ENCODE data around the gene EVI5.

The EVI5 gene

GRCh38 chr1:92808381-92808780, 23.5 kb upstream of the EVI5 start:
- Histone ChIP-seq H3K9ac (ENCODE audit: low read depth, low read length) (no peak overlapping the region), H3K27me3 (ENCODE audit: insufficient read depth, low read length, poor library complexity) (no peaks in the 10 kb centered on the region), H4K20me1 (ENCODE audit: insufficient read depth, low read length) (no peaks in the 10 kb centered on the region), H2AFZ (ENCODE audit: low read depth, low read length) (no peak overlapping the region), H3K36me3 (ENCODE audit: insufficient read depth, low read length) (no peaks in the 10 kb centered on the region), H3K9me3 (ENCODE audit: insufficient read depth, low read length, severe bottlenecking) (no peaks in the 10 kb centered on the region), H3K4me2 (ENCODE audit: insufficient read depth, low read length) (no peak overlapping the region), H3K79me2 (ENCODE audit: insufficient read depth, low read length) (no peaks in the 10 kb centered on the region), H3K27ac (ENCODE audit: low read length) (no peak overlapping the region), H3K4me3 (ENCODE audit: low read depth in 1 of 2, low read length in 2 of 2) (no peak overlapping the region), H3K4me1 (ENCODE audit: insufficient read depth, low read length) (no peaks in the 10 kb centered on the region)
- no peak for DNase-seq
- TF ChIP-seq CTCF (IDR thresholded peaks at IDR 0.05; ENCODE audit: borderline replicate concordance, extremely low read depth, low read length, poor library complexity, severe bottlenecking) = no peak
- no peak for ATAC-seq (ENCODE audit: insufficient read depth, low read depth)

- Histone ChIP-seq H3K9ac (ENCODE audit: low read depth, low read length) (no peak overlapping the region), H3K27ac (ENCODE audit: low read length) (no peak overlapping the region), H3K4me3 (ENCODE audit: low read depth in 1 of 2, low read length in 2 of 2) (no peak overlapping the region), H3K79me2 (ENCODE audit: insufficient read depth, low read length) (no peaks in the 10 kb centered on the region), H3K27me3 (ENCODE audit: insufficient read depth, low read length, poor library complexity) (no peaks in the 10 kb centered on the region), H3K4me2 (ENCODE audit: insufficient read depth, low read length) (no peak overlapping the region), H3K9me3 (ENCODE audit: insufficient read depth, low read length, severe bottlenecking) (no peaks in the 10 kb centered on the region), H4K20me1 (ENCODE audit: insufficient read depth, low read length) (no peaks in the 10 kb centered on the region), H3K4me1 (ENCODE audit: insufficient read depth, low read length) (no peaks in the 10 kb centered on the region), H2AFZ (ENCODE audit: low read depth, low read length) (0 out of 2 replicates have a peak overlapping the region, but pooled peaks have one; percentile 25), H3K36me3 (ENCODE audit: insufficient read depth, low read length) (no peaks in the 10 kb centered on the region)
- DNase-seq (no peak), ATAC-seq (ENCODE audit: insufficient read depth, low read depth) (no peak)
- no peak for TF ChIP-seq CTCF (IDR thresholded peaks at IDR 0.05; ENCODE audit: borderline replicate concordance, extremely low read depth, low read length, poor library complexity, severe bottlenecking)
- no peak for TF ChIP-seq EZH2 (IDR thresholded peaks at IDR 0.05; ENCODE audit: borderline replicate concordance, low read depth, low read length, severe bottlenecking)
Measured at GRCh38 chr1:92805216-92805615, 20.3 kb upstream of the EVI5 start.

GRCh38 chr1:92804721-92805201, 19.9 kb upstream of the EVI5 start:
- no peaks in the 10 kb centered on the region for H3K79me2 ChIP-seq (ENCODE audit: insufficient read depth, low read length)
- no peaks in the 10 kb centered on the region for H3K4me1 ChIP-seq (ENCODE audit: insufficient read depth, low read length)
- no peaks in the 10 kb centered on the region for H3K36me3 ChIP-seq (ENCODE audit: insufficient read depth, low read length)
- H3K27ac ChIP-seq (ENCODE audit: low read length) = no peak overlapping the region
- no peaks in the 10 kb centered on the region for H3K27me3 ChIP-seq (ENCODE audit: insufficient read depth, low read length, poor library complexity)
- H3K9me3 ChIP-seq (ENCODE audit: insufficient read depth, low read length, severe bottlenecking) = no peaks in the 10 kb centered on the region
- H3K4me2 ChIP-seq (ENCODE audit: insufficient read depth, low read length) = no peak overlapping the region
- no peak overlapping the region for H2AFZ ChIP-seq (ENCODE audit: low read depth, low read length)
- no peak for TF ChIP-seq CTCF (IDR thresholded peaks at IDR 0.05; ENCODE audit: borderline replicate concordance, extremely low read depth, low read length, poor library complexity, severe bottlenecking)
- H3K4me3 ChIP-seq (ENCODE audit: low read depth in 1 of 2, low read length in 2 of 2) = no peak overlapping the region
- DNase-seq = no peak
- no peak overlapping the region for H3K9ac ChIP-seq (ENCODE audit: low read depth, low read length)
- ATAC-seq (ENCODE audit: insufficient read depth, low read depth) = no peak
- no peaks in the 10 kb centered on the region for H4K20me1 ChIP-seq (ENCODE audit: insufficient read depth, low read length)

All from DND-41 (cell line).